Neuronal stem cell (in vitro differentiated cells): Measurements from ENCODE around the gene DDIT4L.

Source experiments
- DNase-seq: peaks from one replicate; pipeline ENCODE4 v3.0.0-alpha.2; 2013; ENCODE audit warnings: low spot score
- H2AFZ ChIP-seq: one replicate; pipeline ENCODE4 v1.6.1; 2013; ENCODE audit warnings: mild to moderate bottlenecking, low read length, inconsistent platforms
- H2AK5ac ChIP-seq: 2 replicates; pipeline ENCODE4 v1.6.1; 2013; ENCODE audit warnings: low read depth, mild to moderate bottlenecking, inconsistent platforms, low read length, moderate library complexity, mixed read lengths
- H2BK120ac ChIP-seq: 2 replicates; pipeline ENCODE4 v1.6.1; 2013; ENCODE audit warnings: low read depth, mild to moderate bottlenecking, inconsistent platforms, low read length, moderate library complexity, mixed read lengths
- H2BK12ac ChIP-seq: one replicate; pipeline ENCODE4 v1.6.1; 2013; ENCODE audit warnings: low read length, inconsistent platforms
- H2BK15ac ChIP-seq: 2 replicates; pipeline ENCODE4 v1.6.1; 2013; ENCODE audit warnings: mild to moderate bottlenecking, low read length, inconsistent platforms, mixed read lengths
- H2BK5ac ChIP-seq: one replicate; pipeline ENCODE4 v1.6.1; 2013; ENCODE audit warnings: inconsistent platforms, mild to moderate bottlenecking, low read length, moderate library complexity
- H3K14ac ChIP-seq: one replicate; pipeline ENCODE4 v1.6.1; 2013; ENCODE audit warnings: low read length, inconsistent platforms
- H3K18ac ChIP-seq: 2 replicates; pipeline ENCODE4 v1.6.1; 2013; ENCODE audit warnings: low read length, inconsistent platforms
- H3K23ac ChIP-seq: 2 replicates; pipeline ENCODE4 v1.6.1; 2013; ENCODE audit warnings: low read depth, mild to moderate bottlenecking, mixed read lengths, low read length, inconsistent platforms; ENCODE audit not compliant: poor library complexity
- H3K27ac ChIP-seq: replicated peaks from 3 replicates; pipeline ENCODE4 v1.5.1; 2013; ENCODE audit warnings: low read length, inconsistent platforms
- H3K27me3 ChIP-seq, 3 experiments: 2 replicates each; pipeline ENCODE4 v1.6.1; 2013; ENCODE audit warnings: low read length in 3 of 3, mild to moderate bottlenecking in 2 of 3, inconsistent platforms in 1 of 3, low read depth in 1 of 3, mixed read lengths in 1 of 3, moderate library complexity in 1 of 3; ENCODE audit not compliant: control insufficient read depth in 3 of 3, insufficient read depth in 3 of 3
- H3K36me3 ChIP-seq, 2 donors: replicated peaks in 1 of 2; 2 replicates each; pipeline ENCODE4 v1.6.1; 2013; ENCODE audit warnings: low read length in 2 of 2; ENCODE audit not compliant: control insufficient read depth in 2 of 2, insufficient read depth in 2 of 2
- H3K4ac ChIP-seq: 2 replicates; pipeline ENCODE4 v1.6.1; 2013; ENCODE audit warnings: inconsistent platforms, mild to moderate bottlenecking, low read length, moderate library complexity
- H3K4me1 ChIP-seq, 2 donors: 1 replicate in 1 of 2; 2 replicates in 1 of 2; pipeline ENCODE4 v1.6.1; 2013; ENCODE audit warnings: low read length in 2 of 2, low read depth in 1 of 2; ENCODE audit not compliant: control insufficient read depth in 2 of 2, insufficient read depth in 1 of 2
- H3K4me2 ChIP-seq: one replicate; pipeline ENCODE4 v1.6.1; 2013; ENCODE audit warnings: mild to moderate bottlenecking, low read length, inconsistent platforms; ENCODE audit not compliant: insufficient read depth, poor library complexity, severe bottlenecking
- H3K4me3 ChIP-seq, 2 donors: 2 replicates each; pipeline ENCODE4 v1.5.1; 2013; ENCODE audit warnings: low read length in 2 of 2, mild to moderate bottlenecking in 2 of 2, inconsistent platforms in 1 of 2, moderate library complexity in 1 of 2
- H3K79me1 ChIP-seq: one replicate; pipeline ENCODE4 v1.6.1; 2013; ENCODE audit warnings: low read depth, mild to moderate bottlenecking, inconsistent platforms, low read length, moderate library complexity
- H3K9ac ChIP-seq: one replicate; pipeline ENCODE4 v1.6.1; 2013; ENCODE audit warnings: mild to moderate bottlenecking, low read depth, low read length, inconsistent platforms; ENCODE audit not compliant: poor library complexity
- H3K9me3 ChIP-seq, 2 donors: replicated peaks in 1 of 2; 2 replicates each; pipeline versions ENCODE3 to v1.6.1; 2013; ENCODE audit warnings: low read length in 2 of 2, mild to moderate bottlenecking in 2 of 2, inconsistent platforms in 1 of 2, low read depth in 1 of 2, mixed read lengths in 1 of 2, moderate library complexity in 1 of 2; ENCODE audit not compliant: control insufficient read depth in 2 of 2, insufficient read depth in 1 of 2
- H4K8ac ChIP-seq: one replicate; pipeline ENCODE4 v1.6.1; 2013; ENCODE audit warnings: low read depth, mild to moderate bottlenecking, inconsistent platforms, low read length, moderate library complexity
- H4K91ac ChIP-seq: one replicate; pipeline ENCODE4 v1.6.1; 2013; ENCODE audit warnings: low read length, low read depth, mild to moderate bottlenecking, inconsistent platforms; ENCODE audit not compliant: poor library complexity
- WGBS, 2 donors: extraction: QIAGEN DNeasy Blood & Tissue Kit; methylation state at CpG; one replicate each; pipeline ENCODE4 v1.1.7; 2013; ENCODE audit warnings: missing lambda C conversion rate in 2 of 2, mixed read lengths in 1 of 2; ENCODE audit not compliant: insufficient read length in 2 of 2, insufficient replicate concordance in 1 of 2; ENCODE audit errors: extremely low coverage in 2 of 2; 5-methylcytosine and 5-hydroxymethylcytosine counted together

The DDIT4L gene

GRCh38 chr4:100162027-100162685 lies 28.1 kb downstream of the DDIT4L start:
- H3K18ac ChIP-seq, result no peak overlapping the region
- no peaks in the 10 kb centered on the region for H3K79me1 ChIP-seq
- H3K27me3 ChIP-seq, result peaks cover 0 to 27% (median 0%) of the 10 kb centered on the region in 3 experiments
- H3K27ac ChIP-seq, result no peak overlapping the region
- H2BK12ac ChIP-seq, result no peak overlapping the region
- no peak overlapping the region for H3K9ac ChIP-seq
- H3K4me2 ChIP-seq, result no peak overlapping the region
- H3K36me3 ChIP-seq, result no peaks in the 10 kb centered on the region
- H3K14ac ChIP-seq, result no peak overlapping the region
- no CpG with 5 or more reads among the region's 3 CpGs for WGBS, 2 donors
- H4K91ac ChIP-seq, result no peak overlapping the region
- H2BK15ac ChIP-seq, result no peak overlapping the region
- peaks cover 4 to 7% of the 10 kb centered on the region in 2 donors for H3K9me3 ChIP-seq
- H2AK5ac ChIP-seq, result no peak overlapping the region
- peaks cover 0 to 6% of the 10 kb centered on the region in 2 donors for H3K4me1 ChIP-seq
- DNase-seq, result no peak
- no peak overlapping the region for H2BK120ac ChIP-seq
- no peak overlapping the region for H3K23ac ChIP-seq
- no peak overlapping the region for H3K4ac ChIP-seq
- H2BK5ac ChIP-seq, result no peak overlapping the region
- H4K8ac ChIP-seq, result no peak overlapping the region
- H2AFZ ChIP-seq, result no peak overlapping the region
- H3K4me3 ChIP-seq, result no peak overlapping the region

- Histone ChIP-seq H2AFZ (no peak overlapping the region), H3K14ac (no peak overlapping the region), H3K27ac (no peak overlapping the region), H2AK5ac (no peak overlapping the region), H3K9ac (no peak overlapping the region), H2BK5ac (no peak overlapping the region), H4K91ac (no peak overlapping the region), H4K8ac (no peak overlapping the region), H3K4me1 (peaks cover 0 to 1% of the 10 kb centered on the region in 2 donors), H3K27me3 (no peaks in the 10 kb centered on the region), H3K4me3 (no peak overlapping the region), H2BK15ac (no peak overlapping the region), H3K4me2 (no peak overlapping the region), H2BK120ac (no peak overlapping the region), H3K18ac (no peak overlapping the region), H3K4ac (no peak overlapping the region), H3K36me3 (no peaks in the 10 kb centered on the region), H3K23ac (no peak overlapping the region), H3K79me1 (no peaks in the 10 kb centered on the region), H2BK12ac (no peak overlapping the region), H3K9me3 (peaks cover 0 to 4% of the 10 kb centered on the region in 2 donors)
- no peak for DNase-seq
- no CpG with 5 or more reads among the region's 6 CpGs for WGBS, 2 donors
Observed at GRCh38 chr4:100149190-100149589, 41.1 kb downstream of the DDIT4L start.

- H4K8ac ChIP-seq, result no peak overlapping the region
- H2AK5ac ChIP-seq, result no peak overlapping the region
- no peak overlapping the region for H2BK15ac ChIP-seq
- H2AFZ ChIP-seq, result no peak overlapping the region
- no peak overlapping the region for H3K4me2 ChIP-seq
- peaks cover 0 to 1% of the 10 kb centered on the region in 2 donors for H3K4me1 ChIP-seq
- no peak overlapping the region for H3K14ac ChIP-seq
- no CpG with 5 or more reads among the region's 1 CpG for WGBS, 2 donors
- H3K27me3 ChIP-seq, result no peaks in the 10 kb centered on the region
- H3K23ac ChIP-seq, result no peak overlapping the region
- H3K36me3 ChIP-seq, result no peaks in the 10 kb centered on the region
- no peak overlapping the region for H4K91ac ChIP-seq
- no peak overlapping the region for H2BK120ac ChIP-seq
- no peak overlapping the region for H3K9ac ChIP-seq
- no peak overlapping the region for H3K4me3 ChIP-seq
- no peak overlapping the region for H3K27ac ChIP-seq
- no peak for DNase-seq
- no peak overlapping the region for H3K18ac ChIP-seq
- no peak overlapping the region for H2BK12ac ChIP-seq
- H3K79me1 ChIP-seq, result no peaks in the 10 kb centered on the region
- H3K4ac ChIP-seq, result no peak overlapping the region
- H2BK5ac ChIP-seq, result no peak overlapping the region
- H3K9me3 ChIP-seq, result peaks cover 0 to 5% of the 10 kb centered on the region in 2 donors
Observed at GRCh38 chr4:100147684-100148083, 42.6 kb downstream of the DDIT4L start.

- no peak overlapping the region for H3K9ac ChIP-seq
- no peak overlapping the region for H3K18ac ChIP-seq
- no peak overlapping the region for H2AK5ac ChIP-seq
- no peak overlapping the region for H3K27ac ChIP-seq
- H2BK12ac ChIP-seq, result no peak overlapping the region
- H3K4ac ChIP-seq, result no peak overlapping the region
- H4K8ac ChIP-seq, result no peak overlapping the region
- no peak for DNase-seq
- H2AFZ ChIP-seq, result no peak overlapping the region
- no peaks in the 10 kb centered on the region for H3K79me1 ChIP-seq
- no peaks in the 10 kb centered on the region for H3K27me3 ChIP-seq
- whole genome bisulfite sequencing, 2 donors, result no CpG with 5 or more reads among the region's 1 CpG
- H3K36me3 ChIP-seq, result no peaks in the 10 kb centered on the region
- no peak overlapping the region for H2BK15ac ChIP-seq
- peaks cover 0 to 5% of the 10 kb centered on the region in 2 donors for H3K9me3 ChIP-seq
- no peak overlapping the region for H3K23ac ChIP-seq
- H4K91ac ChIP-seq, result no peak overlapping the region
- H3K4me3 ChIP-seq, result no peak overlapping the region
- no peak overlapping the region for H3K14ac ChIP-seq
- H2BK120ac ChIP-seq, result no peak overlapping the region
- peaks cover 0 to 1% of the 10 kb centered on the region in 2 donors for H3K4me1 ChIP-seq
- H3K4me2 ChIP-seq, result no peak overlapping the region
- H2BK5ac ChIP-seq, result no peak overlapping the region
Observed at GRCh38 chr4:100147198-100147597, 43.1 kb downstream of the DDIT4L start.
